HL-60 (cell line): ENCODE data around the gene MGAT5.

ENCODE experiments used
- DNase-seq, 2 experiments: peaks; one replicate each; pipeline ENCODE4 v3.0.0-alpha.2; 2010 to 2020; ENCODE audit warnings: low read depth in 1 of 2, low spot score in 1 of 2
- H3K27ac ChIP-seq: fragments of 250-450 bp; sonication (Bioruptor Pico); replicated peaks from 2 replicates; pipeline ENCODE4 v1.5.1; 2020; ENCODE audit warnings: mild to moderate bottlenecking, moderate library complexity
- H3K27me3 ChIP-seq: fragments of 250-450 bp; sonication (Bioruptor Pico); 2 replicates; pipeline ENCODE4 v1.5.1; 2021; ENCODE audit warnings: mild to moderate bottlenecking, moderate library complexity; ENCODE audit not compliant: insufficient read depth, poor library complexity, severe bottlenecking
- H3K4me3 ChIP-seq: replicated peaks from 2 replicates; pipeline ENCODE4 v1.5.1; 2011; ENCODE audit warnings: mild to moderate bottlenecking, control low read depth, low read length; ENCODE audit not compliant: insufficient read depth
- CTCF ChIP-seq: IDR thresholded peaks from one replicate; pipeline ENCODE4 v1.5.1; 2011; ENCODE audit warnings: low read length, control low read depth, inconsistent platforms; ENCODE audit not compliant: insufficient read depth
- GABPA ChIP-seq: IDR thresholded peaks from 2 replicates; pipeline ENCODE4 v1.6.1; 2012; ENCODE audit warnings: low read depth
- POLR2AphosphoS5 ChIP-seq: IDR thresholded peaks from 2 replicates; pipeline ENCODE4 v1.6.1; 2012; ENCODE audit warnings: low read depth
- REST ChIP-seq: IDR thresholded peaks from 2 replicates; pipeline ENCODE4 v1.6.1; 2012; ENCODE audit warnings: low read depth; ENCODE audit not compliant: insufficient replicate concordance
- SPI1 ChIP-seq: IDR thresholded peaks from 2 replicates; pipeline ENCODE4 v1.6.1; 2012; ENCODE audit warnings: low read depth, mild to moderate bottlenecking, borderline replicate concordance

MGAT5 gene

GRCh38 chr2:134207589-134208209 lies 46.2 kb upstream of the MGAT5 start:
- Histone ChIP-seq H3K27me3 (no peaks in the 10 kb centered on the region), H3K27ac (no peak overlapping the region), H3K4me3 (no peak overlapping the region)
- TF ChIP-seq SPI1 (no peak), CTCF (peak; percentile 62), POLR2AphosphoS5 (no peak)
- peak; percentile 16 to 52 for DNase-seq

GRCh38 chr2:134208825-134209224 lies 45.0 kb upstream of the MGAT5 start:
- Histone ChIP-seq H3K27ac (no peak overlapping the region), H3K27me3 (no peaks in the 10 kb centered on the region), H3K4me3 (no peak overlapping the region)
- TF ChIP-seq REST (no peak), GABPA (no peak), CTCF (no peak), SPI1 (peak; percentile 95), POLR2AphosphoS5 (no peak)
- peak; percentile 42 to 64 for DNase-seq

- no peak for DNase-seq
- no peak for TF ChIP-seq POLR2AphosphoS5
- no peak for TF ChIP-seq REST
- TF ChIP-seq CTCF, result no peak
- no peak for TF ChIP-seq GABPA
- TF ChIP-seq SPI1, result no peak
- H3K4me3 ChIP-seq, result no peak overlapping the region
- H3K27ac ChIP-seq, result no peak overlapping the region
- no peaks in the 10 kb centered on the region for H3K27me3 ChIP-seq
Observed at GRCh38 chr2:134212746-134213145, 41.1 kb upstream of the MGAT5 start.
